Tibial nerve (tissue), 4 donors: ENCODE measurements around the gene SIM2.
A peak's percentile ranks its signal among the peaks of the same experiment; 100 is the strongest.

Experiments used
- EP300 ChIP-seq, 2 donors: sonication (generic); formaldehyde crosslinking; IDR thresholded peaks; one replicate each; pipeline ENCODE4 v1.6.1; 2017; ENCODE audit warnings: antibody characterized with exemption in 2 of 2, mild to moderate bottlenecking in 1 of 2
- POLR2A ChIP-seq, 2 donors: fragments of 450-650 bp; IDR thresholded peaks; one replicate each; pipeline ENCODE4 v1.6.1; 2017; ENCODE audit warnings: antibody characterized with exemption in 2 of 2, mild to moderate bottlenecking in 2 of 2, moderate library complexity in 2 of 2
- TF ChIP-seq, protein P1 (sequence below), 5 experiments: fragments of 200-600 bp in 3 of 5; fragments of 450-650 bp in 2 of 5; sonication (generic) in 3 of 5; IDR thresholded peaks; one replicate each; pipeline ENCODE4 v1.5.1; 2016 to 2019; ENCODE audit warnings: antibody characterized with exemption in 5 of 5, mild to moderate bottlenecking in 3 of 5, moderate library complexity in 2 of 5

DNA sequence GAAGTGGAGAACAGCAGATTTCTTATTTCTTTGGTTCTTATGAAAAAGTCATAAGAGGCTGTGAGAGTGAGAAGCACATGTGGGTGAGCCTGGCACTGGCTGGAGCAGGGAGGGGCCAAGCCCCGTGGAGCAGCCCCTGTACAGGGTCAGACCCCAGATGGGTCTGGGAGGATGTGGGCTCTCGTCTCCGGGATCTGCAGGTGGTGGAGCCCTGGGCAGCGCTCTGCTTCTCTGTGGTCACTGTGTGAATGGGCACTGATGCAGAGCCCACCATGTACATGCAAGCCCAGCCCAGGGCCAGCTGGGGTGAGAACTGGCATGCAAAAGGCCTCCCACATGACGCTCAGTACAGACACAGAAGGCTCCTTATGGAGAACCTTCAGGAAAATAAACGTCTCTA lies 67.6 kb downstream of the SIM2 start:
- TF ChIP-seq POLR2A (IDR thresholded peaks at IDR 0.05) = no peak
- TF ChIP-seq, protein P1, sequence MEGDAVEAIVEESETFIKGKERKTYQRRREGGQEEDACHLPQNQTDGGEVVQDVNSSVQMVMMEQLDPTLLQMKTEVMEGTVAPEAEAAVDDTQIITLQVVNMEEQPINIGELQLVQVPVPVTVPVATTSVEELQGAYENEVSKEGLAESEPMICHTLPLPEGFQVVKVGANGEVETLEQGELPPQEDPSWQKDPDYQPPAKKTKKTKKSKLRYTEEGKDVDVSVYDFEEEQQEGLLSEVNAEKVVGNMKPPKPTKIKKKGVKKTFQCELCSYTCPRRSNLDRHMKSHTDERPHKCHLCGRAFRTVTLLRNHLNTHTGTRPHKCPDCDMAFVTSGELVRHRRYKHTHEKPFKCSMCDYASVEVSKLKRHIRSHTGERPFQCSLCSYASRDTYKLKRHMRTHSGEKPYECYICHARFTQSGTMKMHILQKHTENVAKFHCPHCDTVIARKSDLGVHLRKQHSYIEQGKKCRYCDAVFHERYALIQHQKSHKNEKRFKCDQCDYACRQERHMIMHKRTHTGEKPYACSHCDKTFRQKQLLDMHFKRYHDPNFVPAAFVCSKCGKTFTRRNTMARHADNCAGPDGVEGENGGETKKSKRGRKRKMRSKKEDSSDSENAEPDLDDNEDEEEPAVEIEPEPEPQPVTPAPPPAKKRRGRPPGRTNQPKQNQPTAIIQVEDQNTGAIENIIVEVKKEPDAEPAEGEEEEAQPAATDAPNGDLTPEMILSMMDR (IDR thresholded peaks at IDR 0.05) = no peak
- peak in 1 of 2 donors; percentile 20 for TF ChIP-seq EP300 (IDR thresholded peaks at IDR 0.05)
